Ovary (tissue), 3 donors: Measurements from ENCODE around the gene C11orf91.

Experiments
- CTCF ChIP-seq, 3 donors: fragments of 450-650 bp in 2 of 3; fragments of 200-600 bp in 1 of 3; IDR thresholded peaks; one replicate each; pipeline versions ENCODE4 v1.5.1 to v1.8.0; 2016 to 2022; ENCODE audit warnings: antibody characterized with exemption in 3 of 3, mild to moderate bottlenecking in 1 of 3
- EP300 ChIP-seq: sonication (generic); formaldehyde crosslinking; IDR thresholded peaks from one replicate; pipeline ENCODE4 v1.6.1; 2017; ENCODE audit warnings: antibody characterized with exemption
- POLR2A ChIP-seq: fragments of 450-650 bp; IDR thresholded peaks from one replicate; pipeline ENCODE4 v1.6.1; 2017; ENCODE audit warnings: antibody characterized with exemption, mild to moderate bottlenecking, moderate library complexity
- donor health status: DM: no; HTN: no; CAD: no.

- no peak for TF ChIP-seq POLR2A
- TF ChIP-seq CTCF (IDR thresholded peaks at IDR 0.05): no peak
- TF ChIP-seq EP300: no peak
Measured at GRCh38 chr11:33721426-33721825, 20.8 kb upstream of the C11orf91 start.
